Endothelial cell of umbilical vein (primary cell): ENCODE measurements around the gene CEMP1. TPM values are rescaled to one million over a fixed set of nuclear protein-coding genes. Genes with fewer than 3 reads are reported as not detected.

Experiments used
- BruUV-seq: library from RNA; stranded (reverse); fragments of 400-500 nt; replicated peaks from 2 replicates; lab custom pipeline; 2021; lab: Mats Ljungman, UMichigan
- CTCF ChIA-PET: fragments of 300-600, 350-600 bp; sonication (Branson Sonifier 250); formaldehyde crosslinking; loops from one replicate; lab custom pipeline; 2021; ENCODE audit warnings: antibody characterized with exemption, inconsistent platforms; lab: Charles Lee
- POLR2A ChIA-PET: fragments of 300-600, 350-600 bp; sonication (Branson Sonifier 250); formaldehyde crosslinking; loops from one replicate; lab custom pipeline; 2021; ENCODE audit warnings: antibody characterized with exemption, inconsistent platforms; lab: Charles Lee
- DNase-seq: peaks from one replicate; pipeline ENCODE4 v3.0.0-alpha.2; 2011; ENCODE audit warnings: low read depth, low spot score
- FAIRE-seq: peaks from 2 replicates; lab custom pipeline; 2011; peaks lifted over from hg19 to GRCh38; lab: Jason Lieb, UNC
- H2AFZ ChIP-seq: 2 replicates; pipeline ENCODE4 v1.6.0; 2012; ENCODE audit warnings: low read depth, low read length, control low read depth, inconsistent platforms
- H3K27ac ChIP-seq: 2 replicates; pipeline ENCODE4 v1.5.1; 2011; ENCODE audit warnings: low read depth, mild to moderate bottlenecking, control low read depth, low read length, moderate library complexity; ENCODE audit not compliant: insufficient read depth
- H3K27me3 ChIP-seq, 2 experiments: 2 replicates each; pipeline versions ENCODE4 v1.6.0 to v1.6.1; 2011; ENCODE audit warnings: low read length in 2 of 2, mixed read lengths in 1 of 2; ENCODE audit not compliant: control insufficient read depth in 2 of 2, insufficient read depth in 2 of 2
- H3K36me3 ChIP-seq, 2 experiments: 2 replicates in 1 of 2; 3 replicates in 1 of 2; pipeline ENCODE4 v1.5.1; 2011; ENCODE audit warnings: low read length in 2 of 2, mild to moderate bottlenecking in 1 of 2, moderate library complexity in 1 of 2; ENCODE audit not compliant: control insufficient read depth in 2 of 2, insufficient read depth in 2 of 2; ENCODE audit errors: extremely low read depth in 1 of 2
- H3K4me1 ChIP-seq: 3 replicates; pipeline ENCODE4 v1.5.1; 2011; ENCODE audit warnings: mild to moderate bottlenecking, low read length; ENCODE audit not compliant: control insufficient read depth, insufficient read depth; ENCODE audit errors: extremely low read depth
- H3K4me2 ChIP-seq: 2 replicates; pipeline ENCODE4 v1.6.1; 2011; ENCODE audit warnings: low read length, control low read depth, mixed read lengths; ENCODE audit not compliant: insufficient read depth
- H3K4me3 ChIP-seq, 3 experiments: fragments of 200-600 bp in 1 of 3; sonication (generic), shearing (Covaris generic) in 1 of 3; replicated peaks in 1 of 3; 2 replicates each; pipeline ENCODE4 v1.5.1; 2011 to 2016; ENCODE audit warnings: control low read depth in 3 of 3, low read length in 3 of 3, mild to moderate bottlenecking in 2 of 3, inconsistent platforms in 1 of 3, low read depth in 1 of 3, moderate library complexity in 1 of 3; ENCODE audit not compliant: insufficient read depth in 1 of 3
- H3K79me2 ChIP-seq: 2 replicates; pipeline ENCODE4 v1.6.0; 2012; ENCODE audit warnings: low read length, inconsistent platforms; ENCODE audit not compliant: control insufficient read depth, insufficient read depth
- H3K9ac ChIP-seq: replicated peaks from 2 replicates; pipeline ENCODE3; 2011; ENCODE audit warnings: low read length, control low read depth; ENCODE audit not compliant: insufficient read depth; ENCODE audit errors: extremely low read depth
- H3K9me1 ChIP-seq: replicated peaks from 3 replicates; pipeline ENCODE4 v1.6.0; 2011; ENCODE audit warnings: mild to moderate bottlenecking, low read length; ENCODE audit not compliant: control insufficient read depth, insufficient read depth; ENCODE audit errors: extremely low read depth
- H3K9me3 ChIP-seq: replicated peaks from 2 replicates; pipeline ENCODE4 v1.5.1; 2012; ENCODE audit warnings: low read length, inconsistent platforms; ENCODE audit not compliant: control insufficient read depth, insufficient read depth
- H4K20me1 ChIP-seq: replicated peaks from 2 replicates; pipeline ENCODE3; 2011; ENCODE audit warnings: mild to moderate bottlenecking, low read length; ENCODE audit not compliant: control insufficient read depth, insufficient read depth; ENCODE audit errors: extremely low read depth
- CTCF ChIP-seq, 2 donors: IDR thresholded peaks; 1 replicate in 1 of 2; 2 replicates in 1 of 2; pipeline ENCODE4 v1.5.1; 2011; ENCODE audit warnings: low read length in 2 of 2, mild to moderate bottlenecking in 2 of 2, moderate library complexity in 2 of 2, control low read depth in 1 of 2, inconsistent platforms in 1 of 2, low read depth in 1 of 2; ENCODE audit not compliant: insufficient read depth in 1 of 2; ENCODE audit errors: extremely low read depth in 1 of 2
- EZH2 ChIP-seq: IDR thresholded peaks from 2 replicates; pipeline ENCODE4 v1.6.1; 2012; ENCODE audit warnings: borderline replicate concordance, low read depth, mild to moderate bottlenecking, moderate library complexity, low read length, inconsistent platforms; ENCODE audit not compliant: severe bottlenecking
- FOS ChIP-seq: IDR thresholded peaks from 2 replicates; pipeline ENCODE4 v1.6.1; 2011; ENCODE audit warnings: mild to moderate bottlenecking, low read length, moderate library complexity, borderline replicate concordance; ENCODE audit not compliant: insufficient read depth
- GATA2 ChIP-seq: IDR thresholded peaks from 2 replicates; pipeline ENCODE4 v1.7.0; 2011; ENCODE audit warnings: low read depth, mild to moderate bottlenecking, moderate library complexity, mixed read lengths, low read length; ENCODE audit not compliant: insufficient read length, insufficient read depth
- JUN ChIP-seq: IDR thresholded peaks from 2 replicates; pipeline ENCODE4 v1.6.1; 2011; ENCODE audit warnings: borderline replicate concordance, low read depth; ENCODE audit not compliant: insufficient read length, insufficient read depth
- MAX ChIP-seq: IDR thresholded peaks from 2 replicates; pipeline ENCODE4 v1.6.1; 2011; ENCODE audit not compliant: insufficient read depth, insufficient read length
- MYC ChIP-seq: IDR thresholded peaks from one replicate; pipeline ENCODE4 v1.6.1; 2011; ENCODE audit warnings: mild to moderate bottlenecking, low read depth, low read length
- POLR2A ChIP-seq: IDR thresholded peaks from 2 replicates; pipeline ENCODE4 v1.6.1; 2012; ENCODE audit warnings: low read depth, mild to moderate bottlenecking, control low read depth, low read length
- POLR2AphosphoS5 ChIP-seq: IDR thresholded peaks from 2 replicates; pipeline ENCODE4 v1.6.1; 2012; ENCODE audit warnings: low read depth, mild to moderate bottlenecking, control low read depth, low read length, moderate library complexity; ENCODE audit not compliant: insufficient read depth
- dilution Hi-C: fragments of 300-500 bp; cut with MboI; formaldehyde crosslinking; loops from one replicate; pipeline ENCODE4 v1.15.0; 2019; ENCODE audit warnings: low sequenced_read_pairs; ENCODE audit not compliant: extremely low pct_ligation_motif_present
- intact Hi-C: fragments of 100-400 bp; cut with micrococcal nuclease; formaldehyde crosslinking; loops from one replicate; pipeline ENCODE4 v1.10.0; 2022
- polyA plus RNA-seq, 4 experiments: library from polyadenylated mRNA; depleted of rRNA in 3 of 4; stranded (reverse) in 3 of 4; unstranded in 1 of 4; fragments of >200 nt; gene quantifications; 2 replicates each; pipeline versions ENCODE4 v1.2.1 to v1.2.3, GENCODE V29; 2011 to 2012; ENCODE audit warnings: missing spikeins in 1 of 4
- total RNA-seq: library from RNA; stranded (reverse); gene quantifications from 2 replicates; pipeline ENCODE4 v1.2.3, GENCODE V29; 2021

The CEMP1 gene
- total and polyA plus RNA-seq, 2 donors (not counting 3 experiments of a cell fraction or from before 2014, with no cell fraction given): not detected

GRCh38 chr16:2507052-2507659 is 24.1 kb downstream of the CEMP1 start:
- ChIA-PET POLR2A (no interaction called here), CTCF (no interaction called here)
- no peaks in the 10 kb centered on the region for H3K9me3 ChIP-seq
- intact Hi-C loops: no loop called here
- no peak overlapping the region for H3K27ac ChIP-seq
- FAIRE-seq (no peak), DNase-seq (no peak)
- H4K20me1 ChIP-seq: no peaks in the 10 kb centered on the region
- H2AFZ ChIP-seq: no peak overlapping the region
- no peaks in the 10 kb centered on the region for H3K4me1 ChIP-seq
- no peaks in the 10 kb centered on the region for H3K79me2 ChIP-seq
- dilution Hi-C loops: no loop called here
- H3K4me3 ChIP-seq: no peak overlapping the region
- no peak overlapping the region for H3K9ac ChIP-seq
- H3K9me1 ChIP-seq: no peaks in the 10 kb centered on the region
- H3K4me2 ChIP-seq: no peak overlapping the region
- no peak for TF ChIP-seq EZH2
- no peak for TF ChIP-seq FOS
- H3K36me3 ChIP-seq: no peaks in the 10 kb centered on the region
- H3K27me3 ChIP-seq: no peaks in the 10 kb centered on the region
- BruUV-seq: no TSS peak

- Histone ChIP-seq H3K9me3 (no peaks in the 10 kb centered on the region), H3K4me2 (no peak overlapping the region), H3K9ac (no peak overlapping the region), H2AFZ (no peak overlapping the region), H4K20me1 (no peaks in the 10 kb centered on the region), H3K36me3 (no peaks in the 10 kb centered on the region), H3K79me2 (no peaks in the 10 kb centered on the region), H3K27me3 (no peaks in the 10 kb centered on the region), H3K9me1 (no peaks in the 10 kb centered on the region), H3K4me3 (no peak overlapping the region), H3K27ac (no peak overlapping the region), H3K4me1 (no peaks in the 10 kb centered on the region)
- FAIRE-seq (no peak), DNase-seq (no peak)
- intact Hi-C loops (no loop called here), dilution Hi-C loops (no loop called here)
- TF ChIP-seq MYC (no peak), MAX (no peak), POLR2A (no peak), CTCF (IDR thresholded peaks at IDR 0.05; ENCODE audit: extremely low read depth in 1 of 2, insufficient read depth in 1 of 2, low read depth in 1 of 2, low read length in 2 of 2) (no peak), EZH2 (no peak), FOS (no peak), POLR2AphosphoS5 (no peak), GATA2 (no peak), JUN (no peak)
- CTCF ChIA-PET: no interaction called here
- no TSS peak for BruUV-seq
- POLR2A ChIA-PET: no interaction called here
These were observed 25.5 kb downstream of the CEMP1 start for GRCh38 chr16:2505695-2506094.
